Gastroesophageal sphincter (tissue), 3 donors: ENCODE results near the gene ATP5ME.

Experiments
- CTCF ChIP-seq, 4 experiments: fragments of 200-600 bp in 2 of 4; fragments of 450-650 bp in 2 of 4; sonication (generic) in 1 of 4; IDR thresholded peaks; one replicate each; pipeline ENCODE4 v1.5.1; 2017 to 2019; ENCODE audit warnings: antibody characterized with exemption in 4 of 4, mild to moderate bottlenecking in 2 of 4, moderate library complexity in 2 of 4
- POLR2A ChIP-seq, 2 donors: fragments of 450-650 bp; IDR thresholded peaks; one replicate each; pipeline ENCODE4 v1.6.1; 2017; ENCODE audit warnings: antibody characterized with exemption in 2 of 2, mild to moderate bottlenecking in 2 of 2, moderate library complexity in 1 of 2

DNA sequence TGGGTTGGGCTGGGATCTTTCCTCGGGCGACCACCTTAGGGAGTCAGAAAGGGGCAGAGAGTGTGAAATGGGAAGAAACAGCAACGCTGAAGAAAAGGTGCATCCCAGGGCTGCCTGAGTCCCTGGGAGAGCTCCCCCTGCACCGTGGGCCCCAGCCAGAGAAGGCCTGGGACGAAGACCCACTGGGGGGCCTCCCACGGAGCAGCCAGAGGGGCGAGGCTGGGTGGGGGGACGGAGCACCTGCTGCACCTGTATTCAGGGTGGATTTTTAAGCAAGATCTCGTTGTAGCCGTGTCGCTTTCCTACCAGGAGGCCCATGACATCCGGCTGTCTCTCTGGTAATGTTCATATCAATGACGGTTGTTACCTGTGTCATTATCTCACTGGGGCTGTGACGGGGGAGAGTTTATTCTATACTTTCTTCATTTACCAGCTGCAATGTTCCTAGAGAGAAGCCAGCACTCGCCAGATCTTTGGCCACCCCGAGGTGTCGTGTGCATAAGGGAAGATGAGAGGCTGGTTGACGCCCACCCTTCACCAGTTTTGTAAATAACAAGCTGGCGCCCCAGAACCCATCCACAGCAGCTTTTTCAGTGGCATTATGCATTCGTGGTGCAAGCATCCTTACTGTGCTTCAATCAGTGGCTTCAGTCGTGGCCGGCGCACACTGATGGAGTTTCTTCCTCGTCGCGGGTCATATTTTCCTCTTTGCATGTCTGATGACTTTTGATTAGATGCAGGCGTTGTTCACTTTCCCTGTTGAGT lies 25.9 kb upstream of the ATP5ME start:
- TF ChIP-seq CTCF (IDR thresholded peaks at IDR 0.05) (no peak), POLR2A (IDR thresholded peaks at IDR 0.05) (no peak)
